Fibroblast of villous mesenchyme (primary cell): ENCODE data around the gene PCDHGB2. TPM values are rescaled to one million over a fixed set of nuclear protein-coding genes. Genes with fewer than 3 reads are reported as not detected.
A peak's percentile ranks its signal among the peaks of the same experiment; 100 is the strongest.

Experiments used
- DNase-seq: peaks from one replicate; pipeline ENCODE4 v3.0.0-alpha.2; 2010; ENCODE audit warnings: low read depth
- H3K4me3 ChIP-seq: 2 replicates; pipeline ENCODE4 v1.5.1; 2011; ENCODE audit warnings: low read depth, mild to moderate bottlenecking, low read length
- total RNA-seq: library from RNA; depleted of rRNA; stranded (reverse); fragments of >200 nt; gene quantifications from 2 replicates; pipeline ENCODE4 v1.2.3, GENCODE V29; 2012
- TF ChIP-seq, protein P1 (sequence below): IDR thresholded peaks from 2 replicates; pipeline ENCODE4 v1.5.1; 2012; ENCODE audit warnings: low read depth, mild to moderate bottlenecking, low read length; ENCODE audit not compliant: insufficient read depth

Gene PCDHGB2
- total RNA-seq, 1 donor = 2.6 TPM

DNA sequence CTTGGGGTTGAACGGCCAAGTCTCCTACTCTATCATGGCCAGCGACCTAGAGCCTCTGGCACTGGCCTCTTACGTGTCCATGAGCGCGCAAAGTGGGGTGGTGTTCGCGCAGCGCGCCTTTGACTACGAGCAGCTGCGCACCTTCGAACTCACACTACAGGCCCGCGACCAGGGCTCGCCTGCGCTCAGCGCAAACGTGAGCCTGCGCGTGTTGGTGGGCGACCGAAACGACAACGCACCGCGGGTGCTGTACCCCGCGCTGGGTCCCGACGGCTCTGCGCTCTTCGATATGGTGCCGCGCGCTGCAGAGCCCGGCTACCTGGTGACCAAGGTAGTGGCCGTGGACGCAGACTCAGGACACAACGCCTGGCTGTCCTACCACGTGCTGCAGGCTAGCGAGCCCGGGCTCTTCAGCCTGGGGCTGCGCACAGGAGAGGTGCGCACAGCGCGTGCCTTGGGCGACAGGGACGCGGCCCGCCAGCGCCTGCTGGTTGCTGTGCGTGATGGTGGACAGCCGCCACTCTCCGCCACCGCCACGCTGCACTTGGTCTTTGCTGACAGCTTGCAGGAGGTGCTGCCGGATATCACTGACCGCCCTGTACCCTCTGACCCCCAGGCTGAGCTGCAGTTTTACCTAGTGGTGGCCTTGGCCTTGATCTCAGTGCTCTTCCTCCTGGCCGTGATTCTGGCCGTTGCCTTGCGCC lies 39.9 kb downstream of the PCDHGB2 start:
- TF ChIP-seq, protein P1, sequence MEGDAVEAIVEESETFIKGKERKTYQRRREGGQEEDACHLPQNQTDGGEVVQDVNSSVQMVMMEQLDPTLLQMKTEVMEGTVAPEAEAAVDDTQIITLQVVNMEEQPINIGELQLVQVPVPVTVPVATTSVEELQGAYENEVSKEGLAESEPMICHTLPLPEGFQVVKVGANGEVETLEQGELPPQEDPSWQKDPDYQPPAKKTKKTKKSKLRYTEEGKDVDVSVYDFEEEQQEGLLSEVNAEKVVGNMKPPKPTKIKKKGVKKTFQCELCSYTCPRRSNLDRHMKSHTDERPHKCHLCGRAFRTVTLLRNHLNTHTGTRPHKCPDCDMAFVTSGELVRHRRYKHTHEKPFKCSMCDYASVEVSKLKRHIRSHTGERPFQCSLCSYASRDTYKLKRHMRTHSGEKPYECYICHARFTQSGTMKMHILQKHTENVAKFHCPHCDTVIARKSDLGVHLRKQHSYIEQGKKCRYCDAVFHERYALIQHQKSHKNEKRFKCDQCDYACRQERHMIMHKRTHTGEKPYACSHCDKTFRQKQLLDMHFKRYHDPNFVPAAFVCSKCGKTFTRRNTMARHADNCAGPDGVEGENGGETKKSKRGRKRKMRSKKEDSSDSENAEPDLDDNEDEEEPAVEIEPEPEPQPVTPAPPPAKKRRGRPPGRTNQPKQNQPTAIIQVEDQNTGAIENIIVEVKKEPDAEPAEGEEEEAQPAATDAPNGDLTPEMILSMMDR = no peak
- H3K4me3 ChIP-seq = no peak overlapping the region
- DNase-seq = no peak

DNA sequence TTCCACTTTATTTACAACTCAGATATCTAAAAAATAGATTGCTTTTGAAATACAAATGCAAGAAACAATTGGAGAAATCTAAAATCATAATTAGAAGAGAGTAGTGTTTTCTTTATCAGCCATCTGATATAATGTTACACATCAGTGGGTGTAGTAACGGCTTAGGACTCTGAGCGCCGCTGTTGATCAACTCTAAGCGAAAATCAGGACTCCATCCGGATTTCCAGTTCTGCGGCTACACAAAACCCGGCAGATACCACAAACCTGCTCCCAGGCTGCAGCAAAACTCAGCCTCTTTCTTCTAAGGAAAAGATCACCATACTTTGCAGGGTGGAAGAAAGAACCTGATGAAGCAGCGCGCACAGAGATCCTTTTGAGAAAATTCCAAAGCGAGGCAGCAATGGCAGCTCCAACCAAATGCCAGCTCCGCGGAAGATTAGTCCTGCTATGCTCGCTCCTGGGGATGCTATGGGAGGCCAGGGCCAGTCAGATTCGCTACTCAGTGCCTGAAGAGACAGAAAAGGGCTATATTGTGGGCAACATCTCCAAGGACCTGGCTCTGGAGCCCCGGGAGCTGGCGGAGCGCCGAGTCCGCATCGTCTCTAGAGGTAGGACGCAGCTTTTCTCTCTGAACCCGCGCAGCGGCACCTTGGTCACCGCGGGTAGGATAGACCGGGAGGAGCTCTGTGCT lies 42.9 kb downstream of the PCDHGB2 start, which contains the start of gene PCDHGA9:
Gene PCDHGA9, plus strand, starts transcription at position 226 of the 691 bp plus-strand sequence. Its CDS starts 175 bp downstream, at position 401.
- DNase-seq = peak; percentile 37

DNA sequence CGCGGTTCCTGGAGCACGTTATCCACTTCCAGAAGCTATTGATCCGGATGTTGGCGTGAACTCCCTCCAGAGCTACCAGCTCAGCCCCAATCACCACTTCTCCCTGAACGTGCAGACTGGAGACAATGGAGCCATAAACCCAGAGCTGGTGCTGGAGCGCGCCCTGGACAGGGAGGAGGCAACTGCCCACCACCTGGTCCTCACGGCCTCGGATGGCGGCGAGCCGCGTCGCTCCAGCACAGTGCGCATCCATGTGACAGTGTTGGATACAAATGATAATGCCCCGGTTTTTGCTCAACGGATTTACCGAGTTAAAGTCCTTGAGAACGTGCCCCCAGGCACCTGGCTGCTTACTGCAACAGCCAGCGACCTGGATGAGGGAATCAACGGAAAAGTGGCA lies 43.6 kb downstream of the PCDHGB2 start:
- DNase-seq = no peak
- no peak overlapping the region for H3K4me3 ChIP-seq
- TF ChIP-seq, protein P1 = no peak

More for the DNA sequence above, 42.9 kb downstream of the PCDHGB2 start, which contains the start of gene PCDHGA9:
- TF ChIP-seq, protein P1 = peak; percentile 42
- H3K4me3 ChIP-seq = peak within 1 kb of the TSS; percentile 43

DNA sequence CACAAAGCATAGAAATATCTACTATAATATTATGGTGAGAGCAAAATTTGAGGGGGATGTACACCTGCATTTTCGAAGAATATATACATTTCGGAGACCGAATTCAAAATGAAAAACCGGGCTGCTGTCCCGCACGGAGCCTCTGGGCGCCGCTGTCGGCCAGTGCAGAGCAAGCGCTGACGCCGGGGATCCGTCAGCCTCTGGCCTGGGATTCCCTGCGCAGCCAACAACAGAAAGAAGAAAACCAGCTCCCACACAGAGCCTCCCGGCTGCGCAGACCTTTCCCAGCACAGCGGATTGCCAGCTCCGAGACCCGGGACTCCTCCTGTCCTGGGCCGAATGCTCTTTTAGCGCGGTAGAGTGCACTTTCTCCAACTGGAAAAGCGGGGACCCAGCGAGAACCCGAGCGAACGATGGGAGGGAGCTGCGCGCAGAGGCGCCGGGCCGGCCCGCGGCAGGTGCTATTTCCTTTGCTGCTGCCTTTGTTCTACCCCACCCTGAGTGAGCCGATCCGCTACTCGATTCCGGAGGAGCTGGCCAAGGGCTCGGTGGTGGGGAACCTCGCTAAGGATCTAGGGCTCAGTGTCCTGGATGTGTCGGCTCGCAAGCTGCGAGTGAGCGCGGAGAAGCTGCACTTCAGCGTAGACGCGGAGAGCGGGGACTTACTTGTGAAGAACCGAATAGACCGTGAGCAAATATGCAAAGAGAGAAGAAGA lies 48.2 kb downstream of the PCDHGB2 start, which contains the start of gene PCDHGB6:
Gene PCDHGB6, plus strand, starts transcription at position 232 of the 716 bp plus-strand sequence. Its CDS starts 182 bp downstream, at position 414.
- TF ChIP-seq, protein P1 = peak; percentile 71
- H3K4me3 ChIP-seq = peak within 1 kb of the TSS; percentile 46
- DNase-seq = peak; percentile 55

DNA sequence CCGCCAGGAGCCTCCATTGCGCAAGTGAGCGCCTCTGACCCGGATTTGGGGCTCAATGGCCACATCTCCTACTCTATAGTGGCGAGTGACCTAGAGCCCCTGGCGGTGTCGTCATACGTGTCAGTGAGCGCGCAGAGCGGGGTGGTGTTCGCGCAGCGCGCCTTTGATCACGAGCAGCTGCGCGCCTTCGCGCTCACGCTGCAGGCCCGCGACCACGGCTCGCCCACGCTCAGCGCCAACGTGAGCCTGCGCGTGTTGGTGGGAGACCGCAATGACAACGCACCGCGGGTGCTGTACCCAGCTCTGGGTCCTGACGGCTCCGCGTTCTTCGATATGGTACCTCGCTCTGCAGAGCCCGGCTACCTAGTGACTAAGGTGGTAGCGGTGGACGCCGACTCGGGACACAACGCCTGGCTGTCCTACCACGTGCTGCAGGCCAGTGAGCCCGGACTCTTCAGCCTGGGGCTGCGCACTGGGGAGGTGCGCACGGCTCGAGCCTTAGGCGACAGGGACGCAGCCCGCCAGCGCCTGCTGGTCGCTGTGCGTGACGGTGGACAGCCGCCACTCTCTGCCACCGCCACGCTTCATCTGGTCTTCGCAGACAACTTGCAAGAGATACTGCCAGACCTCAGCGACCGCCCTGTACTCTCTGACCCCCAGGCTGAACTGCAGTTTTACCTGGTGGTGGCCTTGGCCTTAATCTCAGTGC lies 50.0 kb downstream of the PCDHGB2 start:
- no peak overlapping the region for H3K4me3 ChIP-seq
- no peak for DNase-seq
- TF ChIP-seq, protein P1 = no peak

DNA sequence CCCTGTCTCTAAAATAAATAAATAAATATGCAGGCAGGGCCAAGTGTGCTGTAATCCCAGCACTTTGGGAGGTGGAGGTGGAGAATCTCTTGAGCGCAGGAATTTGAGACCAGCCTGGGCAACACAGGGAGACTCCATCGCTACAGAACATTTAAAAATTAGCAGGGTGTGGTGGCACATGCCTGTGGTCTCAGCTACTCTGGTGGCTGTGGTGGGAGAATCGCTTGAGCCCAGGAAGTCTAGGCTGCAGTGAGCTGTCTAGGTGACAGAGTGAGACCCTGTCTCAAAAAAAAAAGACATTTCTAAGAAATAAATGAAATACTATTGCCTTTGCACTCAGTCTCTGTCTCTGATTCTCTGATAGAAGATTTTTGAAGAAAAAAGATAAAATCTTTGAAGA lies 51.8 kb downstream of the PCDHGB2 start:
- H3K4me3 ChIP-seq = no peak overlapping the region
- DNase-seq = no peak
- TF ChIP-seq, protein P1 = no peak

Other genes with a start within 250 kb of the PCDHGB2 start
- under 0.01 TPM in 2 replicates for gene PCDHB4, start 238.2 kb upstream of the PCDHGB2 start, total RNA-seq
- under 0.01 and 0.32 TPM in 2 replicates for gene PCDHB5, start 224.8 kb upstream of the PCDHGB2 start, total RNA-seq
- under 0.01 TPM in 2 replicates for gene PCDHB6, start 209.9 kb upstream of the PCDHGB2 start, total RNA-seq
- gene PCDHB7, start 187.3 kb upstream of the PCDHGB2 start, total RNA-seq = under 0.01 and 0.43 TPM in 2 replicates
- gene PCDHB8, start 182.2 kb upstream of the PCDHGB2 start, total RNA-seq = under 0.01 TPM in 2 replicates
- under 0.01 and 0.32 TPM in 2 replicates for gene PCDHB16, start 177.6 kb upstream of the PCDHGB2 start, total RNA-seq
- under 0.01 and 0.64 TPM in 2 replicates for gene PCDHB9, start 172.8 kb upstream of the PCDHGB2 start, total RNA-seq
- gene PCDHB10, start 167.6 kb upstream of the PCDHGB2 start, total RNA-seq = under 0.01 and 0.32 TPM in 2 replicates
- gene PCDHB11, start 160.4 kb upstream of the PCDHGB2 start, total RNA-seq = 0.32 TPM in 1 of 2 replicates, not detected in the other
- under 0.01 TPM in 1 of 2 replicates, not detected in the other for gene PCDHB12, start 151.3 kb upstream of the PCDHGB2 start, total RNA-seq
- gene PCDHB13, start 146.1 kb upstream of the PCDHGB2 start, total RNA-seq = under 0.01 and 0.32 TPM in 2 replicates
- gene PCDHB14, start 136.7 kb upstream of the PCDHGB2 start, total RNA-seq = 0.32 and 0.43 TPM in 2 replicates
- under 0.01 TPM in 2 replicates for gene PCDHB15, start 114.6 kb upstream of the PCDHGB2 start, total RNA-seq
- under 0.01 and 0.64 TPM in 2 replicates for gene SLC25A2, start 55.9 kb upstream of the PCDHGB2 start, total RNA-seq
- 49.3 and 73.0 TPM in 2 replicates for gene TAF7, start 39.2 kb upstream of the PCDHGB2 start, total RNA-seq
- gene PCDHGA1, start 29.5 kb upstream of the PCDHGB2 start, total RNA-seq = 0.64 and 0.86 TPM in 2 replicates
- 2.6 and 3.0 TPM in 2 replicates for gene PCDHGA2, start 21.2 kb upstream of the PCDHGB2 start, total RNA-seq
- 3.2 and 4.3 TPM in 2 replicates for gene PCDHGA3, start 16.2 kb upstream of the PCDHGB2 start, total RNA-seq
- 2.2 and 2.3 TPM in 2 replicates for gene PCDHGB1, start 9.9 kb upstream of the PCDHGB2 start, total RNA-seq
- 4.5 and 7.3 TPM in 2 replicates for gene PCDHGA4, start 5.0 kb upstream of the PCDHGB2 start, total RNA-seq
- 1.3 and 1.9 TPM in 2 replicates for gene PCDHGA5, start 4.2 kb downstream of the PCDHGB2 start, total RNA-seq
- 3.9 and 5.2 TPM in 2 replicates for gene PCDHGB3, start 10.2 kb downstream of the PCDHGB2 start, total RNA-seq
- 4.7 and 4.8 TPM in 2 replicates for gene PCDHGA6, start 13.9 kb downstream of the PCDHGB2 start, total RNA-seq
- 3.5 and 4.5 TPM in 2 replicates for gene PCDHGA7, start 22.7 kb downstream of the PCDHGB2 start, total RNA-seq
- gene PCDHGB4, start 27.7 kb downstream of the PCDHGB2 start, total RNA-seq = 11.0 and 13.4 TPM in 2 replicates
- 3.0 and 3.2 TPM in 2 replicates for gene PCDHGA8, start 32.6 kb downstream of the PCDHGB2 start, total RNA-seq
- gene PCDHGB5, start 38.0 kb downstream of the PCDHGB2 start, total RNA-seq = 23.2 and 25.0 TPM in 2 replicates
- gene PCDHGA9, start 42.8 kb downstream of the PCDHGB2 start, total RNA-seq = 4.7 and 5.2 TPM in 2 replicates
- 4.2 and 4.3 TPM in 2 replicates for gene PCDHGB6, start 48.0 kb downstream of the PCDHGB2 start, total RNA-seq
- gene PCDHGA10, start 53.0 kb downstream of the PCDHGB2 start, total RNA-seq = 11.7 and 12.2 TPM in 2 replicates
- 11.2 and 12.6 TPM in 2 replicates for gene PCDHGB7, start 57.7 kb downstream of the PCDHGB2 start, total RNA-seq
- gene PCDHGA11, start 61.1 kb downstream of the PCDHGB2 start, total RNA-seq = 11.0 and 15.5 TPM in 2 replicates
- gene PCDHGA12, start 70.5 kb downstream of the PCDHGB2 start, total RNA-seq = 15.5 and 18.7 TPM in 2 replicates
- gene PCDHGC3, start 116.0 kb downstream of the PCDHGB2 start, total RNA-seq = 35.4 and 36.3 TPM in 2 replicates
- 2.6 and 2.9 TPM in 2 replicates for gene PCDHGC4, start 125.0 kb downstream of the PCDHGB2 start, total RNA-seq
- 2.6 TPM in 2 replicates for gene PCDHGC5, start 129.1 kb downstream of the PCDHGB2 start, total RNA-seq